CD4-positive, alpha-beta T cell (primary cell): ENCODE measurements around the gene ESR1. TPM values are rescaled to one million over a fixed set of nuclear protein-coding genes. Genes with fewer than 3 reads are reported as not detected.

Experiments
- ATAC-seq: fragments of 200-7000 bp; cut with Tn5 transposase; one replicate; pipeline ENCODE4 v1.10.0; 2022; ENCODE audit warnings: mild to moderate bottlenecking; ENCODE audit not compliant: poor library complexity
- CTCF ChIA-PET: fragments of 350-600 bp; sonication (Branson Sonifier 250); formaldehyde crosslinking; loops from one replicate; lab custom pipeline; 2021; ENCODE audit warnings: antibody characterized with exemption, inconsistent platforms; lab: Charles Lee
- POLR2A ChIA-PET: fragments of 350-600 bp; sonication (Branson Sonifier 250); formaldehyde crosslinking; loops from one replicate; lab custom pipeline; 2021; ENCODE audit warnings: antibody characterized with exemption, inconsistent platforms; lab: Charles Lee
- DNase-seq, 14 experiments: peaks; one replicate each; pipeline ENCODE4 v3.0.0-alpha.2; 2013 to 2020; ENCODE audit warnings: mixed read lengths in 2 of 14
- H3K27ac ChIP-seq, 2 donors: one replicate each; pipeline versions ENCODE4 v1.5.1 to v1.7.0; 2013; ENCODE audit warnings: low read length in 2 of 2, low read depth in 1 of 2, mild to moderate bottlenecking in 1 of 2
- H3K27me3 ChIP-seq, 2 experiments: 1 replicate in 1 of 2; 2 replicates in 1 of 2; pipeline versions ENCODE4 v1.6.1 to v1.7.0; 2013; ENCODE audit warnings: low read length in 2 of 2, control low read depth in 1 of 2, mild to moderate bottlenecking in 1 of 2, moderate library complexity in 1 of 2; ENCODE audit not compliant: insufficient read depth in 2 of 2, control insufficient read depth in 1 of 2
- H3K36me3 ChIP-seq: one replicate; pipeline ENCODE4 v1.6.1; 2013; ENCODE audit warnings: low read length, control low read depth; ENCODE audit not compliant: insufficient read depth
- H3K4me1 ChIP-seq: one replicate; pipeline ENCODE4 v1.6.1; 2013; ENCODE audit warnings: low read length, control low read depth; ENCODE audit not compliant: insufficient read depth
- H3K4me3 ChIP-seq: one replicate; pipeline ENCODE4 v1.5.1; 2013; ENCODE audit warnings: mild to moderate bottlenecking, low read length, moderate library complexity
- H3K9me3 ChIP-seq, 2 experiments: 1 replicate in 1 of 2; 2 replicates in 1 of 2; pipeline versions ENCODE4 v1.6.1 to v1.7.0; 2013; ENCODE audit warnings: low read length in 2 of 2, mild to moderate bottlenecking in 2 of 2, control low read depth in 1 of 2, moderate library complexity in 1 of 2; ENCODE audit not compliant: control insufficient read depth in 1 of 2, insufficient read depth in 1 of 2
- H3K27ac Mint-ChIP-seq: one replicate; pipeline ENCODE4 v1.8.0; 2020; ENCODE audit warnings: mixed read lengths
- H3K27me3 Mint-ChIP-seq: one replicate; pipeline ENCODE4 v1.8.0; 2021; ENCODE audit warnings: mixed read lengths
- H3K36me3 Mint-ChIP-seq: one replicate; pipeline ENCODE4 v1.8.0; 2021; ENCODE audit warnings: low read depth, mixed read lengths
- H3K4me1 Mint-ChIP-seq: one replicate; pipeline ENCODE4 v1.8.0; 2021; ENCODE audit warnings: low read depth, mixed read lengths
- H3K4me3 Mint-ChIP-seq: one replicate; pipeline ENCODE4 v1.8.0; 2020; ENCODE audit warnings: mild to moderate bottlenecking, mixed read lengths
- H3K9me3 Mint-ChIP-seq: one replicate; pipeline ENCODE4 v1.8.0; 2020; ENCODE audit warnings: mixed read lengths
- CTCF ChIP-seq: fragments of 200-600 bp; IDR thresholded peaks from one replicate; pipeline ENCODE4 v1.8.0; 2022; ENCODE audit warnings: antibody characterized with exemption, mild to moderate bottlenecking
- intact Hi-C, 2 experiments: fragments of 100-400 bp; cut with DNase I in 1 of 2; cut with micrococcal nuclease in 1 of 2; formaldehyde crosslinking; loops; one replicate each; pipeline versions ENCODE4 v1.15.1 to v1.9.0; 2023 to 2025; cut with DNase I, micrococcal nuclease
- total RNA-seq, 174 experiments: library from RNA in 2 of 174; stranded (reverse) in 2 of 174; gene quantifications; one replicate each; pipeline ENCODE4 v1.2.3 and lab custom pipeline; 2021 to 2026

Gene ESR1
- total RNA-seq, 2 experiments from 2014 or later = 2.6 to 2.8 TPM

- intact Hi-C loops = loop anchor here in 1 of 2 experiments (10.0 kb wide), 2 partner anchors 355 to 675 kb away; no protein-coding TSS in a partner anchor
- no peak for DNase-seq
- H3K4me1 Mint-ChIP-seq = peaks cover 20% of the 10 kb centered on the region
- ChIA-PET POLR2A (interaction anchor here (0.7 kb wide), 1 partner anchor 33 kb away, joined by 3 read pairs; no protein-coding TSS in a partner anchor), CTCF (no interaction called here)
- Histone ChIP-seq H3K36me3 (peaks cover 57% of the 10 kb centered on the region), H3K4me1 (no peaks in the 10 kb centered on the region), H3K9me3 (peaks cover 0 to 4% of the 10 kb centered on the region in 2 experiments), H3K27ac (no peak overlapping the region), H3K27me3 (no peaks in the 10 kb centered on the region), H3K4me3 (no peak overlapping the region)
- no peak overlapping the region for H3K27ac Mint-ChIP-seq
- no peak for ATAC-seq
- no peak overlapping the region for H3K4me3 Mint-ChIP-seq
- peaks cover 65% of the 10 kb centered on the region for H3K36me3 Mint-ChIP-seq
- no peak for TF ChIP-seq CTCF
- peaks cover 2% of the 10 kb centered on the region for H3K9me3 Mint-ChIP-seq
- no peaks in the 10 kb centered on the region for H3K27me3 Mint-ChIP-seq
Measured at GRCh38 chr6:152119831-152120230, 312.3 kb downstream of the ESR1 start.

GRCh38 chr6:152121910-152122309 is 314.4 kb downstream of the ESR1 start:
- ChIA-PET POLR2A (no interaction called here), CTCF (no interaction called here)
- intact Hi-C loops = loop anchor here in 1 of 2 experiments (10.0 kb wide), 2 partner anchors 357 to 677 kb away; no protein-coding TSS in a partner anchor
- TF ChIP-seq CTCF = no peak
- Mint-ChIP-seq H3K27me3 (no peaks in the 10 kb centered on the region), H3K4me1 (peaks cover 17% of the 10 kb centered on the region), H3K27ac (peak overlapping the region; percentile 10), H3K4me3 (no peak overlapping the region), H3K36me3 (peaks cover 86% of the 10 kb centered on the region), H3K9me3 (peaks cover 2% of the 10 kb centered on the region)
- Histone ChIP-seq H3K27me3 (no peaks in the 10 kb centered on the region), H3K9me3 (peaks cover 0 to 4% of the 10 kb centered on the region in 2 experiments), H3K36me3 (peaks cover 73% of the 10 kb centered on the region), H3K27ac (no peak overlapping the region), H3K4me3 (no peak overlapping the region), H3K4me1 (no peaks in the 10 kb centered on the region)
- no peak for ATAC-seq
- DNase-seq = no peak

- H3K27ac ChIP-seq = no peak overlapping the region
- POLR2A ChIA-PET = no interaction called here
Measured at GRCh38 chr6:152122434-152122833, 315.0 kb downstream of the ESR1 start.

More at GRCh38 chr6:152122434-152122833, 315.0 kb downstream of the ESR1 start:
- Histone ChIP-seq H3K27me3 (no peaks in the 10 kb centered on the region), H3K9me3 (peaks cover 0 to 4% of the 10 kb centered on the region in 2 experiments), H3K4me1 (no peaks in the 10 kb centered on the region), H3K36me3 (peaks cover 78% of the 10 kb centered on the region), H3K4me3 (no peak overlapping the region)
- intact Hi-C loops = loop anchor here in 1 of 2 experiments (10.0 kb wide), 2 partner anchors 358 to 678 kb away; no protein-coding TSS in a partner anchor
- no peaks in the 10 kb centered on the region for H3K27me3 Mint-ChIP-seq
- no peak for DNase-seq
- TF ChIP-seq CTCF = no peak
- ATAC-seq = no peak
- peaks cover 12% of the 10 kb centered on the region for H3K4me1 Mint-ChIP-seq
- CTCF ChIA-PET = no interaction called here
- H3K27ac Mint-ChIP-seq = no peak overlapping the region
- peaks cover 2% of the 10 kb centered on the region for H3K9me3 Mint-ChIP-seq
- H3K4me3 Mint-ChIP-seq = no peak overlapping the region
- peaks cover 90% of the 10 kb centered on the region for H3K36me3 Mint-ChIP-seq
